ENCODE data around the gene TYW1B.

DNA sequence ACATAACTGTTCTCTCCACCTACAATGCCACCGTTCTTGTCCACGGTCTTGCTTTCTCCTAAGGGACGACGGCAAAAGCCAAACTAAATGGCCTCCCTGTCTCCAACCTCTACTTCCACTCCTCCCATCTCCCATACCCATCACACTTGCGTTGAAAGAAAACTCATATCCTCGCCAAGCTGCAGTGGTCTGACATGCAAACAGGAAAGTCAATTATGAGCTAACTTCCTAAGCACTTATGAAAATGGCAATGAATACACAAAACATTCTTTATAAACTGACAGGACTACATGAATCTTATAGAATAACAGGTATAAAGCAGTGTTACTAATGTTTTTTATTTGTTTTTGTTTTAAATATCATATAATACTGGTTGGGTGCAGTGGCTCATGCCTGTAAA, 46.4 kb downstream of the TYW1B start:
- TF ChIP-seq EP300 (IDR thresholded peaks at IDR 0.05) (no peak), CTCF (IDR thresholded peaks at IDR 0.05) (no peak)
